HG02759 (cell line): ENCODE data around the gene VENTX.
"Not testable (repeated sequence)": the region's sequence is repeated elsewhere in the genome, so short reads cannot be mapped to it uniquely, and the experiment has no call there.

Source experiments
- ATAC-seq: cut with Tn5 transposase; IDR thresholded peaks from one replicate; pipeline ENCODE4 v1.9.1; 2021; ENCODE audit warnings: mild to moderate bottlenecking, moderate library complexity; ENCODE audit not compliant: unreplicated experiment

The VENTX gene

DNA sequence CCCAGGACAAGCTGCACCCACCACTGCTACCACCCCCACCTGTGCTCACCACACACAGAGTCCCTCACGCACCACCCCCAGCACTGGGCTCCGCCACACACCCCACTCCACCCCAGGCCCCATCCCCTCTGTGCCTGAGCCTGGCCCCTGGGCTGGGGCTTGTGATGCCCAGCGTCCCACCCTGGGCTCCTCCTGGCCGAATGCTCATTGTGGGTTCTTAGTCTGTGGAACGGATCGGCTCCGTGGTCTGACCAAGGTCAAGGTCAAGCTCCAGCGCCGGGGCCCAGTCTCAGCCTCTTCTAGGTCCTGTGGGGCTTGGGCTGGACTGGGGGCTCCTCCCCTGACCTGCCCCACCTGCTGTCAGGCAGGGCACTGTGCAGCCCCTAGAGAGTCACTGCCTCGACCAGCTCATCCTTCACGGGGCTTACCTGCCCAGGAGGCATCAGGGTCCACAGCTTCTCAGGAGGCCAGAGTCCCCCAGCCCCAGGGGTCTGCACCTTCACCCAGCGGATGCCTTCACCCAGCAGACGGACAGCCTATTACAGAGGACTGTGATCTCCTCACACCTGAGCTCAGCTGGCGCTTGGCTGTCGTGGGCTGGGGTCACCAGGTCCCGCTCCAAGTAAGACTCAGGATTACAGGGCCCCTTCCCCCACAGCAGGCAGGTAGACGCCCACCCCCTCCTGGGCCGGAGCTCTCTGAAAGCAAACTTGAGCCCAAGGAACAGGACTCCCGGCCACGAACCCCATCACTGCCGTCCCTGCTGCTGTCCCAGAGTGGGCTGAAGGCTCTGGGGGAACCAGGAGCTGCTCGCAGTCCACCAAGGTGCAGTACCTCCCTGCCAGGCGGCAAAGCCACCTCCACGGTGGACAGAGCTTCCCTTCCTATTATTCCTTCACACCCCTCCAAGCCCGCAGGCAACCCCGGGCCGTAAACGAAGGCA, 22.9 kb upstream of the VENTX start:
- ATAC-seq, result no peak

DNA sequence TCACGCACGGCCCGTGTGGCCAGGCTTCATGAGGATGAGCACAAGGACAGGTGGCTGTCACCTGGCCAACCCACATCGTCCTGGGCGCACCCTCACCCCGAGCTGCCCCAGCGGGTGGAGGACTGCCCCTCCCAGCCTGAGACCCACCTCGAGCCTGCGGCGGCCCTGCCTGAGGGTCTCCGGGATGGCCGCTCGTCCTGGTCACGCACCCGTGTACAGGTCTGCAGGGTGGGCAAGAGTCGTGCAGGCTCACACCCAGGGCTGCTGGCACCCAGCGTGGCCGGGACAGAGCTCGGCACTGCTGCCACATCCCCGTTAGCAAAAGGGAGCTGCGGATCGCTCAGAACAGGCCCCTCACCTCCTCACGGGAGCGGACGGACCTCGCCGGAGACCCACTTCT, 22.1 kb upstream of the VENTX start:
- no peak for ATAC-seq

DNA sequence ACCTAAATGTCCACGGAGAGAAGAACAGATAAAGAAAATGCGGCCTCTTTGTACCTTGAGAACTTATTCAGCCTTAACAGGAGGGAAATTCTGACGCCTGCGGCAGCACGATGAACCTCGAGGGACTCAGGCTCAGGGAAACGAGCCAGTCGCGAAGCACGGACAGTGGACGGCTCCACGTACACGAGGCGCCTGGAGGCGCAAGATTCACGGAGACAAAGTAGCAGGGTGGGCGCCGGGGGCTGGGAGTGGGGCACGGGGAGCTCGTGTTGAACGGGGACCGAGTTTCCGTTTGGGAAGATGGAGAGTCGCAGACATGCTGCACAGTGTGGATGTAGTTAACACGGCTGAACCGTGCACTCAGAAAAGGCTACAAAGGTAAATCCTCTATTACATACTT, 20.9 kb upstream of the VENTX start:
- ATAC-seq, result no peak

DNA sequence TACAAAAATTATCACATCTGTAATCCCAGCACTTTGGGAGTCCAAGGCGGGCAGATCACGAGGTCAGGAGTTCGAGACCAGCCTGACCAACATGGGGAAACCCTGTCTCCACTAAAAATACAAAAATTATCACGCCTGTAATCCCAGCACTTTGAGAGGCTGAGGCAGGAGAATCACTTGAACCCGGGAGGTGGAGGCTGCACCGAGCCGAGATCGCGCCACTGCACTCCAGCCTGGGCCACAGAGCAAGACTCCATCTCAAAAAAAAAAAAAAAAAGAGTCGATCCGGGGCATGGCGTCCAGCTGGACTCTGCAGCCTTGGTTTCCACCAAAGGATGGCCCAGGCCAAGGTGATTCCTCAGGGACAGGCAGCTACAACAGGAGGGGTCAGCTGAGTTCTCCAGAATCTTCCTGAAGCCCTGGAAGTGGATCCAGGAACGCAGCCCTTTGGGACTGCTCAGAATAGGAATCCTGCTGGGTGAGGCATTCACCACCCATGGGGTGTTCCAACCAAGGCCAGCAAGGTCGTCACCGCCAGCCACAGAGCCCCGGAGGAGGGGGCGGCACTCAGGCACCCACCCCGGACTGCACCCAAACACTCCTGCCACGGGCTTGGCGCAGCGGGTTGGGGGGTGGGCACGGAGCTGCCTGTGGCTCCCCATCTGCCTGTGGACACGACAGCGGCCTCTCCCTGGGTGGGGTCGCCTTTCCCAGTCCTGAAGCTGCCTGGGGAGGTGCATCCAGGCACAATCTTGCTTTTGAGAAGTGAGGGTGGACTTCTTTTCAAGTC, 19.7 kb upstream of the VENTX start:
- ATAC-seq, result no peak

DNA sequence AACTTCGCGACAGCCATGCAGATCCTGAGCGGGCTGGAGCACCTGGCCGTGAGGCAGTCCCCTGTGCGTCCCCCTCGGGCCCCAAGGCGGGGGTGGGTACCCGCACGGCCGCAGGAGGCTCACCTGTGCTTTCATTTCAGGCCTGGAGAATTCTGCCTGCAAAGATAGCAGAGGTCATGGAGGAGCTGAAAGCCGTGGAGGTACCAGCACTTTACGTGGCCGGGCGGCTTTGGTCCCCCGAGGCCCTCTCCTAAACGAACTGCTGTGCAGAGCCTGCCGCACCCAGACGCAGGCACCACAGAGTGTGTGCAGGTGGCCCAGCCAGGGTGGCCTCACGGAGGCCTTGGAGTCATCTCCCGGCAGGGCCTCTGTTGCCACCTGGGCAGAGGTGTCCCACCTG, 18.8 kb upstream of the VENTX start:
- ATAC-seq, result no peak

DNA sequence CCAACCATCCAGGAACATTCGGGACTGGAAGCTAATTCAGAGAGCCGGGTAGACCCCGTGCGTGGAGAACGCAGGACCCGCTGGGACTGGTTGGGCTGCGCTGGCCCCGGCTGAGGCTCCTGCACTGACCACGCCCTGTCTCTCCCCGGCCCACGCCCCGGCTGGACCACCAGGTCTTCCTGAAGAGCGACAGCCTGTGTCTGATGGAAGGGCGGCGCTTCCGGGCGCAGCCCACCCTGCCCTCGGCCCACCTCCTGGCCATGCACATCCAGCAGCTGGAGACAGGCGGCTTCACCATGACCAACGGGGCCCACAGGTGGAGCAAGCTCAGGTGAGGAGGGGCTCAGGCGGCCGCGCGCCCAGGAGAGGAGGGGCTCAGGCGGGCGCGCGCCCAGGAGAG, 17.9 kb upstream of the VENTX start:
- no peak for ATAC-seq

DNA sequence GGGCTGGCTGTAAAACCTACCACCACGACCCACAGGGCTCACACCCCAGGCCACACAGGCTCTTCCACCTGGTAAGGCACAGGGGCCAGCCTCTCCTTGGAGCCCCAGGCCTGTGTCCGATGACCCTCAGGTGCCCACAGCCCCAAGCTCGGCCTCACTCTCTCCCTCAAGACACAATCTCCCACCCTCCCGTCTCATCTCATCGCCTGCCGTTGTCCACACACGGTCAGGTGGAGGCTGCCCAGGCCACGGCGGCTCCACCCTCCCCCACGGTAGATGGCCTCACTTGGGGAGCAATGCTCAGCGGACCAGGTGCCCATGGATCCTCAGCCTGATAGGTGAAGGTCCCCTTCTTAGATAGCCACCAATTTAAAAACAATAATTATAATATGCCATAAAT, 16.3 kb upstream of the VENTX start:
- ATAC-seq, result no peak

DNA sequence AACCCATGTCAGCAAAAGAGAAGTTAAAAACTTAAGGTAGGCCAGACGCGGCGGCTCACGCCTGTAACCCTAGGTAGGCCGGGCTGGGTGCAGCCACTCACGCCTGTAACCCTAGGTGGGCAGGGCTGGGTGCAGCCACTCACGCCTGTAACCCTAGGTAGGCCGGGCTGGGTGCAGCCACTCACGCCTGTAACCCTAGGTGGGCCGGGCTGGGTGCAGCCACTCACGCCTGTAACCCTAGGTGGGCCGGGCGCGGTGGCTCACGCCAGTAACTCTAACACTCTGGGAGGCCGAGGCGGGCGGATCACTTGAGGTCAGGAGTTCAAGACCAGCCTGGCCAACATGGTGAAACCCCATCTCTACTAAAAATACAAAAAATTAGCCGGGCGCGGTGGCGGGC, 15.9 kb upstream of the VENTX start:
- not testable (repeated sequence) for ATAC-seq

DNA sequence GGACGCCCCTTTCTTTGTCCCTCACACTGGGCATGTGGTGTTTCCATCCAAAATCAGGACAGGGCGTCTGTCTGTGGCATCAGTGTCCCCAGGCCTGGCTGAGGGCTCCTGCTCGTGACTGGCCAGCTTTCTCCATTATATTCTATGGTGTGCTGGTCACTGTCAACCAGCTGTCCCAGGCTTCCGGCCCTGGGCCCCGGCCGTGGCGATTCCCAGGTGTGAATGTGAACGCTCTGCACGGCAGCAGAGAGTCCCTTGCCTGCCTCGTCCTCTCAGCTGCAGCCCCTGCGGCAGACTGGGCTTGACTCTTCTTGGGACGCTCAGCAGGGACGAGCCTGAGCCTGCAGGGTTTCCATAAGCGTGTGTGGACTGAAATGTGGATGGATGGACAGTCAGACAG, 13.6 kb upstream of the VENTX start:
- ATAC-seq, result no peak

DNA sequence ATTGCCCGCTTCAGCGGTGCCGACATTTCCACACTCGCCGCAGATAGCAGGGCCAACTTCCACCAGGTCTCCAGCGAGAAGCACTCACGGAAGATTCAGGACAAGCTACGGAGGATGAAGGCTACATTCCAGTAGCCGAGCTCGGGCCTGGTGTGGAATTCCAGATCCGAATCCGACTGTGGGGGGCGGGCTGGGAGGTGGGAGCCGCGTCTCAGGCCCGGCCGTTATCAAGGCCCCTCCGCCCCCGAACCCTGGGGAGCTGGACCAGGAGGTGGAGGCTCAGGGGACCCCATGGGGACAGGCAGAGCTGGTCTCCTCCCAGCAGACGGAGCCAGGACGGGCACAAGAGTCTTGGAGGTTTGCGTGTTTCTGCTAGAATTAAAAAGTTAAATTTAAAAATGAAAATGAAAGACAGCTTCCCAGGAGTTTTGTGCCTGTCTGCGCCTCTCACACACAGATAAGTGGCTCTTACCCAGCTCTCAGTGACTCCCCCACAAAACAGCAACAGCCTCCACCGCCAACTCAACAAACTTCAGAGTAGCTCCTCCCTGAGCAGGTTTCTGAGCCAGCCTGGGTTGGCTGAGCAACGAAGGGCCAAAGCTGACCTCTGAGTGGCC, 12.8 kb upstream of the VENTX start:
- ATAC-seq, result no peak

DNA sequence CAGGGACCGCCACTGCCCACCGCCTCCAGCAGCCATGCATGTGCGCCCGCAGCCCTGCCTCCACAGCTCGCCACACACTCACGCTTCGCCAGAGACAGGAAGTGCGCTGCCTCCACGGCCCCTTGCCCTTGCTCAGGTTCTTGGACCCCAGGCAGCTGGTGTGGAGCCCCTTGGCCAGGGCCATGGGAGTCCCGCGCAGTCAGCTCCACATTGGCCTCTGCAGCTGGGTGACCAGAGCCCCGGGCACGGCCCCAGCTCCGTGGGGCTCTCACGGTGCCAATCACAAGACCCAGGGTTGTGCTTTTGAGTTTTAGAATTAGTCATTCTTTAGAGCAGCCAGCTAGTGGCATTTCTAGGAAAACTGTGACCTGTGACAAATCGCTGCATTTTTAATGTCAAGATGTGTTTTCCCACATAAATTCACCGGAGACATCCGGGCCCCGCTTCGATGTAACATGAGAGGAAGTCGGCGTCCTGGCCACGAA, 11.9 kb upstream of the VENTX start:
- ATAC-seq, result no peak

DNA sequence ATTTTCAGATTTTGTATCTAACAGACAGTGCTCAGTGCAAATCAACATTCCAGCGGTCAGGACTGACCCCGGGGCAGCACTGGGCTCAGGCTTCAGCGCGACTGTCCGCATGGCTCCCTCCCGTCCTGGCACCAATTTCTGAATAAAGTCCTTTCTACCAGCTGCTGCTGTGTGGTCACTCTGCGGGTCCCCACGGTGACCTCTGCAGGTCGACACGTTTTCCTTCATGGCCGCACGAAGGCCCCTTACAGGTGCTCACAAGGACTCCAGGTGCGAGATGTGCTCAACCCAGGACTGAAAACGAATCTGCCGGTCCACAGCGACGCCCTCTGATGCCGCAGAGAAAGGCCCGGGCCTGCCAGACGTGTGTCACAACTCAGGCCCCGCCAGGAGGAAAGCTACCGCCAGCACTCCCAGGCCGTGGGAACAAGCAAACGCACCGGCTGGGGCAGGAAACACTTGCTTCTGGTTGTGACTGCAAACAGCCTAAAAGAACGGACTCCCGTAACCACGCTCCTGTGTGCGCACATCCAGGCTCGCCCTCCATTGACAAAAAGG, 11.3 kb upstream of the VENTX start:
- no peak for ATAC-seq

DNA sequence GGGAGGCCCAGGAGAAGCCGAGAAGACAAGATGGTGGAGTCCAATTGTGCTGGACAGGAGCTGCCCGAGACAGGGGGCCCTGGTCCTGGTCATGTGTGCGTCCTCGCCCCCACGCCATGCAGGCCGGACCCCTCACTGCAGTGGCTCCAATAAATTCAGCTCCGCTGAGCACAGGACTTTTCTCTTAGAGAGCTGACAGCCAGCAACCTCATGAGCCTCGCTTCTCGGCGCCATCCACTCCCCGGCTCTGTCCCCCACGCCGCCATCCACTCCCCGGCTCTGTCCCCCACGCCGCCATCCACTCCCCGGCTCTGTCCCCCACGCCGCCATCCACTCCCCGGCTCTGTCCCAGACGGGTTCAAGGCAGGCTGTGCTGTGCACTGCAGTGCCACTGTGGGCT, 10.4 kb upstream of the VENTX start:
- ATAC-seq, result no peak

DNA sequence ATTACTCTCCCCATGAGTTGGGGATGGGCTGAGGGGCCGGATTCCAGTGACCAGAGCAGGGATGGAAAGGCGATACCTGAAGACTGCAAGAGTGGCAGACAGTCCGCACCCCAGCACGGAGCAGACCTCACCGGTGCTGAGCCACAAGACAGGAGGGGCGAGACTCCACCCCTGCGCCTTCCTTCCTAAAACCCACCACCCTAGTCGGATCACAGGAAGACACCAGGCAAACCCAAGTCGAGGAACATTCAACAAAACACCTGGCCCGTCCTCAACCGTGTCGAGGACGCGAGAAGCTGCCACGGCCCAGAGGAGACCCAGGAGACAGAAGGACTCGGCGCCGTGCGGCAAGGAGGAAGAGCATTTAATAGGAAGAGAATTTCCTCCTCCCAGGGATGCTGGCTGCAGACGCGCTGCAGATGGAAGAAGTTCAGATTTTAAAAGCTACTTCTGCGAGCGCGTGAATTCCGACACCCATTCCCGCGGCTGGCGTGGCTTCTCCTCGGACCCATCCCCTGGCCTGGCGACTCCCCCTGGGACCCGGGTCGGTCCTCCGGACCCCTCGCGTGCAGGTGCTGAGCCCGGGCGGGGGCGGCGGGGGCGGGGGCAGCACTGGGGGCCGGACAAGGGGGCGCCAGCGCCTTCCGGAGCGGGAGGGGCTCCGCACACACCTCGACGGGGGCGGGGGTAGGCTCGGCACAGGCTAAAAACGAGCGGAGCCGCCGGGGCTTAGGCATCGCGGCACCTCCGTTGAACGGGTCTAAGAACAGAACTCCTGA, 8.2 kb upstream of the VENTX start:
- ATAC-seq, result no peak

DNA sequence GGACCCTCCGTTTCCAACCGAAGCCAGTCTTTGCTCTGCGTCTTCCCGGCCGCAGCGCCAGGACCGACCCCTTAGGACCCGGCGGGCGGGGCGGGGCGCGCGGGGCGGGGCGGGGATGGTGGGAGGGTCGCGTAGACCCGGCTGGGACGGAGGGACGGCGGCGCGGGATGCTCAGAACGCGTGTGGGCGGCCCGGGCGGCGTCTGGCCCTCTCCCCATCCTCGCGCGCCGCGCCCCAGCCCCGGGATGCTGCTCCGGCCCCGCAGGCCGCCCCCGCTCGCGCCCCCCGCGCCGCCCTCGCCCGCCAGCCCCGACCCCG, 7.7 kb upstream of the VENTX start, which contains the start of gene UTF1:
TSS of gene UTF1 (plus strand) at position 174 of the 318 bp plus-strand sequence. CDS start at position 246, 72 bp downstream.
- no peak for ATAC-seq

DNA sequence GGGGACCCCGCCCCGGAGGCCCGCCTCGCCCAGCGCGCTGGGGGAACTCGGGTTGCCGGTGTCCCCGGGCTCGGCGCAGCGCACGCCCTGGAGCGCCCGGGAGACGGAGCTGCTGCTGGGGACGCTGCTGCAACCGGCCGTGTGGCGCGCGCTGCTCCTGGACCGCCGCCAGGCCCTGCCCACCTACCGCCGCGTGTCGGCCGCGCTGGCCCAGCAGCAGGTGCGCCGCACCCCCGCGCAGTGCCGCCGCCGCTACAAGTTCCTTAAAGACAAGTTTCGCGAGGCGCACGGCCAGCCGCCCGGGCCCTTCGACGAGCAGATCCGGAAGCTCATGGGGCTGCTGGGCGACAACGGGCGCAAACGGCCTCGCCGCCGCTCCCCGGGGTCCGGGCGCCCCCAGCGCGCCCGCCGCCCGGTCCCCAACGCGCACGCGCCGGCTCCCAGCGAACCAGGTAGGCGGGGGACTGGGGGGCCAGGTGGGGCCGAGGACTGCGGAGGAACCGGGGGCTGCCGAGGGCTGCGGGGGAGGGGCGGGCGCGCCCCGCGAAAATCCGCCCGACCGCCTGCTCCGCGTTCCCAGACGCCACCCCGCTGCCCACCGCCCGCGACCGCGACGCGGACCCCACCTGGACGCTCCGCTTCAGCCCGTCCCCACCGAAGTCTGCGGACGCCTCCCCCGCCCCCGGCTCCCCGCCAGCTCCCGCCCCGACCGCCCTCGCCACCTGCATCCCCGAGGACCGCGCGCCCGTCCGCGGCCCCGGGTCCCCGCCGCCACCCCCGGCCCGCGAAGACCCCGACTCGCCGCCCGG, 7.1 kb upstream of the VENTX start:
- no peak for ATAC-seq

DNA sequence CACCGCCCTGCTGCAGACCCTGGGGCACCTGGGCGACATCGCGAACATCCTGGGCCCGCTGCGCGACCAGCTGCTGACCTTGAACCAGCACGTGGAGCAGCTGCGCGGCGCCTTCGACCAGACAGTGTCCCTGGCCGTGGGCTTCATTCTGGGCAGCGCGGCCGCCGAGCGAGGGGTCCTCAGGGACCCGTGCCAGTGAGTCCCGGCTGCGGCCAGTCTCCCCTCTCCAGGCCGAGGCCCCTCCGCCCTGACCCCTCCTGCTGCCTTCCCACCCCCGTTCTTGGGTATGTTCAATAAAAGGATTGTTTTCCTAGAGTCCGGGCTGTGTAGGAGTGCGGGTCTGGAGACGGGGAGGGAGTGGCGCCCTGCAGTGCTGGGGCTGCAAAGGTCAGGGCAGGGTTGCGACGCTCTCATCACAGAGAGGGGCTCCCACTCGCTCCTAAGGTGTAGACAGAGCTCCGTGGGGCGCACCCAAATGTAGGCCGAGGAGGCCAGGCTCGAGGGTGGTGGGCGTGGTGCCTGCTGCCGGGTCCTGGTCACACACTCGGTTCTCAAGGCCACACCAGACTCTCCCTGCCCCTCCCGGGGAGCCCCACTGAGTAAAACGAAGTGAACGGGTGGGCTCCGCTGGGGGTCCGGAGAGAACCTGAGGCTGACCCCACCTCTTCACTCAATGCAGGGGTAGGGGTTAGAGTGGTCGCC, 6.3 kb upstream of the VENTX start:
- no peak for ATAC-seq

DNA sequence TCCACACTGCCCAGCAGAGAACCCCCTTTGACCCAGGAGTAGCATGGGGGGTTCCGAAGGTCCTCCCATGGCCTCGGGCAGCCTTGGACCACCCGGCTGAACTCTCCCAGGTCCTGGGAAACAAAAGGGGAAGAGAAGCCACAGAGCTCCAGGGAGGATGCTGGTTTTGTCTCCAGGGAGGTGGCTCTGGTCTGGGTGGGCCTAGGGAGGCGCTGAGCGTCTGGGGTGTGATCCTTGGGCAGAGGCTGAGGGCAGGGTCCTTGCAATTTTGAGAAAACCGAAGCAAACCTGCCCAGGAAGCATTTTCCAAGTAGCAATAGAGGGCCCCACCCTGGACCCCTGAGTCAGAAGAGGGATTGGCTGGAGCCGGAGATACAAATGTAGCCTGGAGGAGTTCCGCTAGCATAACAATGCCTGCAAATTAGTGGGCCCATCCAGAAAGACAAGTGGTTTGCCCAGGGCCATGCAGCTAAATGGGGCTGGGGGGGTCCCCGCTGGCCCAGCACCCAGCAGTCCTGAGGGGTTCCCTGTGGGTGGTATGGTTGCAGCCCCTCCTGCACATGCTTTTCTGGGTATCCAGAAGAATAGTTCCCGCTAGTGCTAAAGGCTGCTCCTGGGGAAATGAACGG, 5.6 kb upstream of the VENTX start:
- ATAC-seq, result no peak

DNA sequence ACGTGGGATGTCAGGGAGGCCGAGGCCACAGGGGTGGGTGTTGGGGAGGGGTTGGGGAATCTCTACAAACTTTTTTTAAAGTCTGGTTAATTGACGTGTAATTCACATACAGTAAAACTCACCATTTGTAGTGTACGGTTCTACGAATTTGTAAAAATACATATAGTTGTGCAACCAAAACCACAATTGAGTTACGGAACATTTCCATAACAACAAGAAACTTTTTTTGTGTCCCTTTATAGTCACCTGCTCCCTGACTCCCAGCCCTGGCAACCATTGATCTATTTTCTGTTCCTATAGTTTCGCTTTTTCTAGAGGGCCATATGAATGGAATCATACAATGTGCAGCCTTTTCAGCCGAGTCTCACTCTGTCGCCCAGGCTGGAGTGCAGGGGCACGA, 2.9 kb upstream of the VENTX start:
- not testable (repeated sequence) for ATAC-seq
